PC-9 (cell line): Measurements from ENCODE around the gene CNTNAP2. TPM values are rescaled to one million over a fixed set of nuclear protein-coding genes. Genes with fewer than 3 reads are reported as not detected.

Experiments used
- BruUV-seq: library from RNA; stranded (reverse); fragments of 400-500 nt; replicated peaks from 2 replicates; lab custom pipeline; 2021; lab: Mats Ljungman, UMichigan
- CTCF ChIA-PET: fragments of 300-600 bp; sonication (Branson Sonifier 250); formaldehyde crosslinking; loops from one replicate; lab custom pipeline; 2022; ENCODE audit warnings: antibody characterized with exemption; lab: Charles Lee
- POLR2A ChIA-PET: fragments of 300-600 bp; sonication (Branson Sonifier 250); formaldehyde crosslinking; loops from one replicate; lab custom pipeline; 2022; ENCODE audit warnings: antibody characterized with exemption; ENCODE audit not compliant: unreplicated experiment; lab: Charles Lee
- DNase-seq, 2 experiments: peaks; one replicate each; pipeline versions ENCODE4 v3.0.0 to v3.0.0-alpha.2; 2015 to 2022; ENCODE audit warnings: mixed read lengths in 1 of 2
- H2AFZ ChIP-seq: fragments of 200-600 bp; sonication (generic); 2 replicates; pipeline ENCODE4 v1.8.1; 2017; ENCODE audit warnings: antibody characterized with exemption
- H3F3A ChIP-seq: fragments of 200-600 bp; sonication (generic); 2 replicates; pipeline ENCODE4 v1.8.1; 2017; ENCODE audit warnings: antibody characterized with exemption, mild to moderate bottlenecking, low read depth; ENCODE audit not compliant: insufficient read depth
- H3K27ac ChIP-seq: fragments of 200-600 bp; sonication (generic); 2 replicates; pipeline ENCODE4 v1.6.1; 2016; ENCODE audit warnings: mixed run types
- H3K27me3 ChIP-seq: fragments of 200-600 bp; sonication (generic); 2 replicates; pipeline ENCODE4 v1.6.1; 2016; ENCODE audit warnings: low read depth, mixed run types; ENCODE audit not compliant: insufficient read depth
- H3K36me3 ChIP-seq: fragments of 200-600 bp; sonication (generic); 2 replicates; pipeline ENCODE4 v1.6.1; 2016; ENCODE audit warnings: low read depth, mixed run types
- H3K4me1 ChIP-seq: fragments of 200-600 bp; sonication (generic); replicated peaks from 2 replicates; pipeline ENCODE4 v1.6.1; 2016; ENCODE audit warnings: mixed run types; ENCODE audit not compliant: insufficient read depth
- H3K4me2 ChIP-seq: fragments of 200-600 bp; sonication (generic); 2 replicates; pipeline ENCODE4 v1.6.1; 2017; ENCODE audit warnings: mixed run types
- H3K4me3 ChIP-seq: fragments of 200-600 bp; sonication (generic); 2 replicates; pipeline ENCODE4 v1.6.1; 2016; ENCODE audit warnings: mixed run types
- H3K79me2 ChIP-seq: fragments of 200-600 bp; sonication (generic); 2 replicates; pipeline ENCODE4 v1.6.1; 2017; ENCODE audit warnings: low read depth, mixed run types
- H3K9me2 ChIP-seq: fragments of 200-600 bp; sonication (generic); 2 replicates; pipeline ENCODE4 v1.8.1; 2017; ENCODE audit warnings: mild to moderate bottlenecking; ENCODE audit not compliant: insufficient read depth
- H3K9me3 ChIP-seq: fragments of 200-600 bp; sonication (generic); 2 replicates; pipeline ENCODE4 v1.8.1; 2016; ENCODE audit warnings: low read depth; ENCODE audit not compliant: insufficient read depth
- H4K20me1 ChIP-seq: fragments of 200-600 bp; sonication (generic); 2 replicates; pipeline ENCODE4 v1.8.1; 2017; ENCODE audit not compliant: insufficient read depth
- EZH2 ChIP-seq: fragments of 200-600 bp; sonication (generic); IDR thresholded peaks from 2 replicates; pipeline ENCODE4 v1.8.0; 2017; ENCODE audit warnings: antibody characterized with exemption, low read depth
- intact Hi-C: fragments of 100-400 bp; cut with micrococcal nuclease; formaldehyde crosslinking; loops from one replicate; pipeline ENCODE4 v1.10.0; 2022; ENCODE audit not compliant: unreplicated experiment
- total RNA-seq: library from RNA; stranded (reverse); gene quantifications from 2 replicates; pipeline ENCODE4 v1.2.3, GENCODE V29; 2021
- TF ChIP-seq, protein P1 (sequence below): fragments of 200-600 bp; sonication (generic); conservative IDR thresholded peaks from 2 replicates; pipeline ENCODE4 v1.6.1; 2017; ENCODE audit warnings: mixed run types, antibody characterized with exemption, mild to moderate bottlenecking, moderate library complexity

The CNTNAP2 gene
- total RNA-seq, 1 experiment from 2014 or later = not detected

DNA sequence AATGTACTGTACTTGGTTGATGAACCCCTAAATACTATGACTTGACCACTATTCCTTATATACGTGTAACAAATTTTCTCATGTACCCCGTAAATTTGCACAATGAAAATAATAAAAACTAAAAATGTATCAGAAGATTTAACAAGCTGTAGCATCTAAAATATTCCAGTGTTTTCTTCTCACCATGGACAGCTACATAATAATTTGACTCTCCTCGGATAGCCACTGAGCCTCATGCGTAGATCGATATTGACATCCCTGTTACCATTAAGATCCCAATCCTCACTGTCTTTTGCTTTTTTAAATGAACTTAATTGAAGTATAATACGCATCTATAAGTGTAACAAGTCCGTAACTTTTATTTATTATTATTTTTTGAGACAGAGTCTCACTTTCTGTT lies 2294.3 kb downstream of the CNTNAP2 start:
- no peak for DNase-seq
- Histone ChIP-seq H3K9me3 (no peaks in the 10 kb centered on the region), H3K27ac (no peak overlapping the region)

GRCh38 chr7:148412691-148413090 lies 2296.1 kb downstream of the CNTNAP2 start:
- BruUV-seq = no TSS peak
- no peaks in the 10 kb centered on the region for H3K9me3 ChIP-seq
- no peaks in the 10 kb centered on the region for H4K20me1 ChIP-seq
- TF ChIP-seq, protein P1, sequence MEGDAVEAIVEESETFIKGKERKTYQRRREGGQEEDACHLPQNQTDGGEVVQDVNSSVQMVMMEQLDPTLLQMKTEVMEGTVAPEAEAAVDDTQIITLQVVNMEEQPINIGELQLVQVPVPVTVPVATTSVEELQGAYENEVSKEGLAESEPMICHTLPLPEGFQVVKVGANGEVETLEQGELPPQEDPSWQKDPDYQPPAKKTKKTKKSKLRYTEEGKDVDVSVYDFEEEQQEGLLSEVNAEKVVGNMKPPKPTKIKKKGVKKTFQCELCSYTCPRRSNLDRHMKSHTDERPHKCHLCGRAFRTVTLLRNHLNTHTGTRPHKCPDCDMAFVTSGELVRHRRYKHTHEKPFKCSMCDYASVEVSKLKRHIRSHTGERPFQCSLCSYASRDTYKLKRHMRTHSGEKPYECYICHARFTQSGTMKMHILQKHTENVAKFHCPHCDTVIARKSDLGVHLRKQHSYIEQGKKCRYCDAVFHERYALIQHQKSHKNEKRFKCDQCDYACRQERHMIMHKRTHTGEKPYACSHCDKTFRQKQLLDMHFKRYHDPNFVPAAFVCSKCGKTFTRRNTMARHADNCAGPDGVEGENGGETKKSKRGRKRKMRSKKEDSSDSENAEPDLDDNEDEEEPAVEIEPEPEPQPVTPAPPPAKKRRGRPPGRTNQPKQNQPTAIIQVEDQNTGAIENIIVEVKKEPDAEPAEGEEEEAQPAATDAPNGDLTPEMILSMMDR = no peak
- no peak for TF ChIP-seq EZH2
- no peak for DNase-seq
- POLR2A ChIA-PET = no interaction called here
- H2AFZ ChIP-seq = no peak overlapping the region
- no peaks in the 10 kb centered on the region for H3K4me1 ChIP-seq
- intact Hi-C loops = no loop called here
- H3K9me2 ChIP-seq = no peaks in the 10 kb centered on the region
- peaks cover 90% of the 10 kb centered on the region for H3K27me3 ChIP-seq
- no peak overlapping the region for H3K4me2 ChIP-seq
- H3K27ac ChIP-seq = no peak overlapping the region
- no peaks in the 10 kb centered on the region for H3K36me3 ChIP-seq
- no peak overlapping the region for H3K4me3 ChIP-seq
- H3K79me2 ChIP-seq = no peaks in the 10 kb centered on the region
- CTCF ChIA-PET = no interaction called here
- H3F3A ChIP-seq = no peaks in the 10 kb centered on the region

More for the DNA sequence above, 2294.3 kb downstream of the CNTNAP2 start:
- no peaks in the 10 kb centered on the region for H3K9me2 ChIP-seq
- no peaks in the 10 kb centered on the region for H3F3A ChIP-seq
- ChIA-PET POLR2A (no interaction called here), CTCF (no interaction called here)
- intact Hi-C loops = no loop called here
- H2AFZ ChIP-seq = no peak overlapping the region
- H3K4me2 ChIP-seq = no peak overlapping the region
- no peaks in the 10 kb centered on the region for H3K36me3 ChIP-seq
- no TSS peak for BruUV-seq
- no peak for TF ChIP-seq EZH2
- TF ChIP-seq, protein P1 = no peak
- H4K20me1 ChIP-seq = no peaks in the 10 kb centered on the region
- H3K4me3 ChIP-seq = no peak overlapping the region
- no peaks in the 10 kb centered on the region for H3K4me1 ChIP-seq
- H3K27me3 ChIP-seq = peaks cover 84% of the 10 kb centered on the region
- H3K79me2 ChIP-seq = no peaks in the 10 kb centered on the region

DNA sequence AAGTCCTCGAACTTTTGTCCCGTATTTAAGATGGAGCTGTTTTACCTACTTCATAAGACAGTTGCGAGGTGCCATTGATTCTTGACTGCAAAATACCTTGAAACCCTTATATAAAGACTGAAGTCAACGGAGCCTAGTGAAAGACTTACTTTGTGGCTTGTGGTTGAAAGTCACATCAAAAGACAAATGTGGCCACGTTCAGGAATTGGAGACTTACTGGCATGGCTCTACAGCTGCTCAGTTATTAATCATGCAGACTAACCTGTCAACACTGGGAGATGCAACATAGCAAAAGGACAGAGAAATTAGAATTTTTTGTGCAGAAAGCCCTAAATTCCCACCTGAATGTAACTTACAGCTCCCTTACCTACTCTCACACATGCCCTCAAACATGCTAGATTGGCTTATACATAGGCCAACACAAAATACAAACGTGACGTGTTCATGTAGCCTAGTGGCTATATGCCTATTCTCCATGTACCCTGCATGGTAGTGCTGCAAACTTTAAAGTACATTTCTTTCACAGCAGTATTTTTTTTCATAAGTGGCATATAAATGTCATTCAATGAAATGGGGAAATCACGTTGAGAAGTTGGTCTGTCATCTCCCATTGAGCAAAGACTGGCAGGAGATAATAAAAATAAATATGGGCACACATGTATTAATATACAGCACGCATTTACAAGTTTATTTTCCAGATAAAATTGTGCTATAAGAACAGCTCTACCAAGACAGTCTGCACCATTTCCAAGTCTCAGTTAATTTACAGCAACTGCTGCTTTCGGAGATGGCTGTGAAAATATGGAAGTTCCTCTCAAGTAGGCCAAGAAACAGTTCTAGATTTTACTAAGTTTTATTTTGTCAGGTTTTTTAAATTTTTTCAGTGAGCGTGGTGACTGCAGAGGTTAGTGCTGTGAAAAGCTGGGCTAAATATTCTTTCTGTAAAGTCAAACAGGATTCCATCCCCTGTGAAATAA lies 2303.5 kb downstream of the CNTNAP2 start:
- H3K4me1 ChIP-seq = no peaks in the 10 kb centered on the region
- peaks cover 80% of the 10 kb centered on the region for H3K27me3 ChIP-seq
- H2AFZ ChIP-seq = no peak overlapping the region
- H3K9me2 ChIP-seq = no peaks in the 10 kb centered on the region
- no peak overlapping the region for H3K4me2 ChIP-seq
- H3K36me3 ChIP-seq = no peaks in the 10 kb centered on the region
- ChIA-PET CTCF (no interaction called here), POLR2A (no interaction called here)
- no peaks in the 10 kb centered on the region for H4K20me1 ChIP-seq
- DNase-seq = no peak
- H3F3A ChIP-seq = no peaks in the 10 kb centered on the region
- H3K79me2 ChIP-seq = no peaks in the 10 kb centered on the region
- H3K27ac ChIP-seq = no peak overlapping the region
- no TSS peak for BruUV-seq
- intact Hi-C loops = no loop called here
- no peaks in the 10 kb centered on the region for H3K9me3 ChIP-seq
- TF ChIP-seq, protein P1 = no peak
- no peak for TF ChIP-seq EZH2
- no peak overlapping the region for H3K4me3 ChIP-seq
